Inferior parietal cortex (tissue), 1 donor: ENCODE measurements around the gene METTL9.
A peak's percentile ranks its signal among the peaks of the same experiment; 100 is the strongest.
"Not testable (repeated sequence)": the region's sequence is repeated elsewhere in the genome, so short reads cannot be mapped to it uniquely, and the experiment has no call there.

ENCODE experiments used
- DNase-seq: peaks from one replicate; pipeline ENCODE4 v3.0.0-alpha.2; 2016; ENCODE audit errors: extremely low spot score

Gene METTL9

GRCh38 chr16:21599122-21600030 lies at the start of gene METTL9:
TSS of gene METTL9 (plus strand) at chr16:21599577. CDS start at chr16:21599734, 157 bp downstream.
- peak; percentile 94 for DNase-seq

DNA sequence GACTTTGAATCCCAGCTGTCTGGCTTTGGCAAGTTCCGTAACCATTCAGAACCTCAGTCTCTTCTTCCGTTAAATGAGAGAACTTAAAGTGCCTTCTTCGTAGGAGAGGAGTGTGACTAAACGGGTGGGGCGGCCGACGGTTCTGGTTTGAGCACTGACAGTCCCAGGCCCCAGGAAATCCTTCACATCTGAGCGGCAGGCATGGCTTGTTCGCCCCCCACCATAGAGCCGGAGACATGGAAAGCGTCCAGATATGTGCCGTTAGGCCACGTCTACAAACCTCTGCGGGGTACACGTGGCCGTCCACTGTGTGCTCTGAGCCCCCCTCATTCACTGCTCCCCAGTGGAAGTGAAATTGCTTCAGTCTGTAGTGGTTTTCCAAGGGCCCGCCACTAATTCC lies 49.4 kb upstream of the METTL9 start:
- not testable (repeated sequence) for DNase-seq

- not testable (repeated sequence) for DNase-seq
These were observed 48.9 kb upstream of the METTL9 start for GRCh38 chr16:21550435-21550834.

DNA sequence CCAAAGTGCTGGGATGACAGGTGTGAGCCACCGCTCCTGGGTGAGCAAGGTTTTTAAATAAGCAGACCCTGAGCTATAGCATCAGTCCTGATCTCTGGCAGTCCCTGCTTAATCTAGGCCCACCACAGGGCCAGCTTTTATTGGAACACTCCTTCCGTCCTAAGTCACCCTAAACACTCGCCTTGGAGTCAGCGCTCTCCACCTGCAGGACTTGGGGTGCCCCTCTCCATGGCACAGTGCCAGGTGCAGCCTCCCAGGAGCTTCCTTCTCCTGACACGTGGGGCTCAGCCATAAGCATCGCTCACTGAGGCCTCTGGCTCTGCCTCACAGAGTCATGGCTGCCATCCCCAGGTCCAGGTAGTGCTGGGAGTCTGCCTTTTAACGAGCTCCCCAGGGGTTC lies 48.3 kb upstream of the METTL9 start:
- not testable (repeated sequence) for DNase-seq

DNA sequence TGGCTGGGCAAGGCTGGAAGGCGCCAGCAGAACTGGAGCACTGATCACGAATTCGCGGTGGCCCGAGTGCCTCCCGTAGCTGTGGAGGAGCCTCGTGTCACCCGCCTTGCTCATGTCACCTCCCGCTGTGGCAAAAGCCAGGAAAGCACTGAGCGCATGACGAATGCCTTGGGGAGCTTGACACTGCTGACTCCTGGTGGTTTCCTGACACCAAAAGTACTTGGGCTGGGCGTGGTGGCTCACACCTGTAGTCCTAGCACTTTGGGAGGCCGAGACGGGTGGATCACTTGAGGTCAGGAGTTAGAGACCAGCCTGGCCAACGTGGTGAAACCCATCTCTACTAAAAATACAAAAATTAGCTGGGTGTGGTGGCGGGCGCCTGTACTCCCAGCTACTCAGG lies 47.8 kb upstream of the METTL9 start:
- not testable (repeated sequence) for DNase-seq

DNA sequence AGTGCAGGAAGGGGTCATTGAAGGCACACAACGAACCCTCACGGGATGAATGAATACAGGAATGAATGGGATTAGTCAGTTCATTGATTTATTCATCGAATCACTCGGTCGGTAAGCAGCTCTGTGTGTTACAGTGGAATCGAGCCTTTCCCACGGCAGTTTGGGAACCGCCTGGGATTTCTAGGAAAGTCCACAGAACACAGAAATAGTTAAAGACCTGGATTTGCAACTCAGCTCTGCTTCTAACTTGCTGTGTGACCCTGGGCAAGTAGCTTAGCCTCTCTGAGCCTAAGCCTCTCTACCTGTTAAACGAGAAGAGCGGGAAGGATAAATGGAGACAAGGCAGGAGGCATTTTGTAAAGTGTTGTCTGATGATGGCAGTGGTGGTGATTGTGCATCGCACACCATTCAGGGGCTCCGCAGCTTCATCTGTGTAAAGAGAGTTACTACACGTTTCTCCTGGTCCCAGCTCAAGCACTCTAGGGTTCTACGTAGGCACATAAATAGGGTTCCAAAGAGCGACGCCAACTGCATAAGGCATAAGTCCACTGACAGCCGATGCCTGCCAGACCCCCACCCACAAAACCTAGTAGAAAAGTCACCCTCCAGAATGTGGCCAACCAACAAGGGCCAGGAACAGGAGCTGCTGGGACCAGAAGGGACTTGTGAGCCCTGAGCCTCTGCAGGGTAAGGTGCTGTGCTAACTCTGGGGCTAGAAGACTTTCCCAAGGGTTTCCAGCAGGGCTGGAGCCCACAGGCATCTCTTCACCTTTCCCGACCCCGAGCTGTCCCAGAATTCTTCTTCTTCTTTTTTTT lies 45.7 kb upstream of the METTL9 start:
- not testable (repeated sequence) for DNase-seq

- peak; percentile 93 for DNase-seq
These were observed 44.4 kb upstream of the METTL9 start for GRCh38 chr16:21554795-21555585.

DNA sequence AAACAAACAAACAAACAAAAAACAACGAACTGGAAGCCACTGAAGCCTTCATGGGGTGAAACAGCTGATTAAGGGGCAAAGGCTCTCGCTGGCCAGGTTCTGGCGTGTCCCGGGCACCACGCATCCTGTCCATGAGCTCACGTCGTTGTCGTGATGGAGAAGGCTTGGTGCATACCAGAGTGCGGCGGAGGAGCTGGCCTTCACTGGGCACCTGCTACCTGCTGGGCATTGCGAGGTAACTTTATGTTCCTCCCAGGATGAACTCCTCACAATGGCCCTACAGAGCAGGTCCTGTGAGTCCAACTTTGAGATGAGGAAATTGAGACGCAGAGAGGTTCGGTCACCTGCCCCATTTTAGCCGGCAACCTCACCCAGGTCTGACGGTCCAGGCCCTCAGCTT lies 43.8 kb upstream of the METTL9 start:
- DNase-seq, result not testable (repeated sequence)

DNA sequence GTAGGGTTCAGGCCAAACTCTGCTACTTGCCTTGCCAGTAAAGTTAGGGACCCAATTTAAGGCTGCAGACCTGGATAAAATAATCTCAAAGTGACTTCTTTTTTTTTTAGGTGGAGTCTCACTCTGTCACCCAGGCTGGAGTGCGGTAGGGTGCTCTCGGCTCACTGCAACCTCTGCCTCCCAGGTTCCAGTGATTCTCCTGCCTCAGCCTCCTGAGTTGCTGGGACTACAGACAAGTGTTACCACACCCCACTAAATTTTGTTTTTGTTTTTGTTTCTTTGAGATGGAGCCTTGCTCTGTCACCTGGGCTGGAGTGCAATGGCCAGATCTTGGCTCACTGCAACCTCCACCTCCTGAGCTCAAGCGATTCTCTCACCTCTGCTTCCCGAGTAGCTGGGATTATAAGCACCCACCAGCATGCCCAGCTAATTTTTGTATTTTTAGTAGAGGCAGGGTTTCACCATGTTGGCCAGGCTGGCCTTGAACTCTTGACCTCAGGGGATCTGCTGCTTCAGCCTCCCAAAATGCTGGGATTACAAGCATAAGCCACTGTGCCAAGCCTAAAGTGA lies 43.3 kb upstream of the METTL9 start:
- not testable (repeated sequence) for DNase-seq

DNA sequence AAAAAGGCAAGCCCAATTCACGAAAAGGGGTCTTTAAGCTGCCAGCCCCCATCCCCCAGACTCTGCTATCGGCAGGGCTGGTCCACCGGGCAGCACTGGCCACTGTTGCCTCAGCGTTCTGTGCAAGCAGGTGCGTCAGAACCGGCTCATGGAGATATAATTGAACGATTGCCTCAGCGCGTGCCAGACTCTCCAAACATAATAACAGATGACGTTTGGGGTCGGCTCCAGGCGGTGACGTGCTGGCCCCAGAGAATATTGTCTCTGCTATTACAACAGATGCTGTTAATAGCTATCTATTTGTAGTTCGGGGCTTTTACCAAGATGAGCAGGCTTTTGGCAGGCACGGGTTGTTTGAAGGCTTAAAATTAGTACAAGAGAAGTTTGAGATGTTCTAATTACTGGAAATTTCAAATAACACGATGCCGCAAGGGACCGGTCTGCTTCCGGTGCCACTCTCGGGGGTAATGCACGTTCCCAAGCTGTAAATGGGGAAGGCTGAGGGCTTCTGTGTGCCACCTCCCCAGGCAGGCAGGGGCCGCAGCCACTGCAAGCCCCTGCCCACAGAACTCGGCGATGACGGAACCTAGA lies 42.6 kb upstream of the METTL9 start:
- DNase-seq, result not testable (repeated sequence)

GRCh38 chr16:21560462-21560861 lies 38.9 kb upstream of the METTL9 start:
- no peak for DNase-seq

- DNase-seq, result no peak
These were observed 35.7 kb upstream of the METTL9 start for GRCh38 chr16:21563676-21564075.

DNA sequence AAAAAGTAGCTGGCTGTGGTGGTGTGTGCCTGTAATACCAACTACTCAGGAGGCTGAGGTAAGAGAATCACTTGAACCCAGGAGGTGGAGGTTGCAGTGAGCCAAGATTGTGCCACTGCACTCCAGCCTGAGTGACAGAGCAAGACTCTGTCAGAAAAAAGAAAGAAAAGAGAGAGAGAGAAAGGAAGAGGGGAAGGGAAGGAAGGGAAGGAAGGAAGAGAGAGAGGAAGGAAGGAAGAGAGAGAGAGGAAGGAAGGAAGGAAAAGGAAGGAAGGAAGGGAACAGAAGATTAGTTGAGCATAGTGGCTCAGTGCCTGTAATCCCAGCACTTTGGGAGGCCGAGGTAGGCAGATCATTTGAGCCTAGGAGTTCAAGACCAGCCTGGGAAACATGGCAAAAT lies 35.0 kb upstream of the METTL9 start:
- DNase-seq, result not testable (repeated sequence)

GRCh38 chr16:21565507-21565860 lies 33.9 kb upstream of the METTL9 start:
- DNase-seq, result no peak

DNA sequence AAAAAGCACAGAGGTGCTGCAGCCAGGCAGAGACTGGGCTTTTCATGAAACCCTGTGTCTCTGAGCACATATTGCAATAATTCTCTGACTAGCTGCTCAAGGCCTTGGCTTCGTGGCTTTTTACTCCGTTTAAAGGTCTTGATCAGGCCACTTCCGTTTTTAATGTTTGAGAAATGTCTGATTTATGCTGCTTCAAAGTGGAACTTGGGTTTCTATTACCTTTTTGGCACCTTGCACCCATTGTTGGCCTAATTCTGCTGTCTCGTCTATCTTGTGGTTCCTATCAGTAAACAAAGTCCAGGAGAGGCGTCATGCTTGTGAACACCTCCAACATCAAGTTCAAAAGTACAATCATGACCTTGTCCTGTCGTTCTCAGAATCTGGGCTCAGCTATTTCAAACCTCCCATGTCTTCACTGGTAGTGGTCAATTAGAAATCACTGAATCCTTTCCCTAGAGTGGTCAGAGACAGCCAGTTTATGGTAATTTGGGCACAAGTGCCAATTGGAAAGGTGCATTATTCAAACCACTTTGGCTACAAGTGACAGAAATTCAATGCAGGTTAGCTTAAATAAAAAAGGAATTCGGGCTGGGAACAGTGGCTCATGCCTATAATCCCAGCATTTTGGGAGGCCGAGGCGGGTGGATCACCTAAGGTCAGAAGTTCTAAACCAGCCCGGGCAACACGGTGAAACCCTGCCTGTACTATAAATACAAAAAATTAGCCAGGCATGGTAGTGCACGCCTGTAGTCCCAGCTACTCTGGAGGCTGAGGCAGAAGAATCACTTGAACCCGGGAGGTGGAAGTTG lies 33.3 kb upstream of the METTL9 start:
- no peak for DNase-seq

DNA sequence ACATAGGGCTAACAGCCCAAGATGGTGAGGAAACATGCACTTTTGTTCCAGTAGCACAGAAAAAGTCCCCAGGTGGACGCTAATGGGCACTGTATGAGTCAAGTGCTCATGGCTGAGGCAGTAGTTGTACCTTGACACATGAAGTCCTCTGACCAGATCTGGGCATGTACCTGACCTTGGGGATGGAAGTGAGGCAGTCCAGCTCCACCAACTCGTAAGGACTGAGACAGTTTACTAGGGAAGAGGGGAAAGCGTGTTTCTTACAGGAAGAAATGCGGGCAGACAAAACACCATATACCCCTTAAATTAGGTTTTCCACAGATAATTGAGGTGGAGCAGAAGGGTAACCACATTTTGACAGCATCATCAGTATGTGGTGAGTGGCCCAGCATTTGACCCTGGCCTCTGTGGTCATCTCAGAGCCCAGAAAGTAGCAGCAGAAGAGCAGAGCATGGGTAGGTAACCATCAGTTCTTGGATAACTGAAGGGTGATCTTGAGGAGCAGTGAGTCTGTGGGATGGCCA lies 32.4 kb upstream of the METTL9 start:
- no peak for DNase-seq

GRCh38 chr16:21567496-21567895 lies 31.9 kb upstream of the METTL9 start:
- not testable (repeated sequence) for DNase-seq

- no peak for DNase-seq
These were observed 30.7 kb upstream of the METTL9 start for GRCh38 chr16:21568502-21569189.

DNA sequence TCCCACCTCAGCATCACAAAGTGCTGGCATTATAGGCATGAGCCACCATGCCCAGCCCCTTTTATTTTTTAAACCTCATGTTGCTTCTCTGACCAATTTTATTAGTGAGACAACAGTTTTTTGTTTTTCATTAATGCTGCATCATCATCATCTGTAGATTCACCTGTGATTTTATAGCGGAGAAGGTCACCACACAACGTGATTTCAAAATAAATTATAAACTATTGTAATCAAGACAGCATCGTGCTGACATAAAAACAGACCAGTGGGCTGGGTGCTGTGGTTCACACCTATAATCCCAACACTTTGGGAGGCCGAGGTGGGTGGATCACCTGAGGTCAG lies 28.7 kb upstream of the METTL9 start:
- no peak for DNase-seq

DNA sequence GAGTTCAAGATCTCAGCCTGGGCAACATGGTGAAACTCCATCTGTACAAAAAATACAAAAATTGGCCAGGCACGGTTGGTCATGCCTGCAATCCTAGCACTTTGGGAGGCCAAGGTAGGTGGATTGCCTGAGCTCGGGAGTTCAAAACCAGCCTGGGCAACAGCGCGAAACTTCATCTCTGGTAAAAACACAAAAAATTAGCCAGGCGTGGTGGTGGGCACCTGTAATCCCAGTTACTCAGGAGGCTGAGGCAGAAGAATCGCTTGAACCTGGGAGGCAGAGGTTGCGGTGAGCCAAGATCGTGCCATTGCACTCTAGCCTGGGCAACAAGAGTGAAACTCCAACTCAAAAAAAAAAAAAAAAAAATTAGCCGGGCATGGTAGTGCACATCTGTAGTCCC lies 25.9 kb upstream of the METTL9 start:
- not testable (repeated sequence) for DNase-seq
